Measurements from ENCODE around the gene KIF19.

DNA sequence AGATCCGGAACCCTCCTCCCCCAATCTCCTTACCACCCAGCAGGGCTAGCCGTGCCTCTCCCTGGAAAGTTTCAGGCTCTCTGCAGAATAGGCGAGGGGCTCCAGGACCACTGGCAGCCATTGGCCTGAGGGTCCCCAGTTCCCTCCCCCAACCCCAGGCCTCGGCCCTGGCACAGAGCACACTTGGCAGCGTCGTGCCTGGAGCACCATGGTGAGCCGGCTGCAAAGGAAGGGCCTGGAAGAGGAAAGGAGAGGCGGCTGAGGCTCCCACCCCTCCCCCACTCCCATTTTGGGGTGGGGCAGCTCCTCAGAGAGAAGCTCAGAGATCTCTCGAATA is 36.0 kb downstream of the KIF19 start:
- TF ChIP-seq, protein P1, sequence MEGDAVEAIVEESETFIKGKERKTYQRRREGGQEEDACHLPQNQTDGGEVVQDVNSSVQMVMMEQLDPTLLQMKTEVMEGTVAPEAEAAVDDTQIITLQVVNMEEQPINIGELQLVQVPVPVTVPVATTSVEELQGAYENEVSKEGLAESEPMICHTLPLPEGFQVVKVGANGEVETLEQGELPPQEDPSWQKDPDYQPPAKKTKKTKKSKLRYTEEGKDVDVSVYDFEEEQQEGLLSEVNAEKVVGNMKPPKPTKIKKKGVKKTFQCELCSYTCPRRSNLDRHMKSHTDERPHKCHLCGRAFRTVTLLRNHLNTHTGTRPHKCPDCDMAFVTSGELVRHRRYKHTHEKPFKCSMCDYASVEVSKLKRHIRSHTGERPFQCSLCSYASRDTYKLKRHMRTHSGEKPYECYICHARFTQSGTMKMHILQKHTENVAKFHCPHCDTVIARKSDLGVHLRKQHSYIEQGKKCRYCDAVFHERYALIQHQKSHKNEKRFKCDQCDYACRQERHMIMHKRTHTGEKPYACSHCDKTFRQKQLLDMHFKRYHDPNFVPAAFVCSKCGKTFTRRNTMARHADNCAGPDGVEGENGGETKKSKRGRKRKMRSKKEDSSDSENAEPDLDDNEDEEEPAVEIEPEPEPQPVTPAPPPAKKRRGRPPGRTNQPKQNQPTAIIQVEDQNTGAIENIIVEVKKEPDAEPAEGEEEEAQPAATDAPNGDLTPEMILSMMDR (IDR thresholded peaks at IDR 0.05): no peak
- no peak for TF ChIP-seq ZFX (IDR thresholded peaks at IDR 0.05; ENCODE audit: borderline replicate concordance)
